Measurements from ENCODE around the gene SURF1.

DNA sequence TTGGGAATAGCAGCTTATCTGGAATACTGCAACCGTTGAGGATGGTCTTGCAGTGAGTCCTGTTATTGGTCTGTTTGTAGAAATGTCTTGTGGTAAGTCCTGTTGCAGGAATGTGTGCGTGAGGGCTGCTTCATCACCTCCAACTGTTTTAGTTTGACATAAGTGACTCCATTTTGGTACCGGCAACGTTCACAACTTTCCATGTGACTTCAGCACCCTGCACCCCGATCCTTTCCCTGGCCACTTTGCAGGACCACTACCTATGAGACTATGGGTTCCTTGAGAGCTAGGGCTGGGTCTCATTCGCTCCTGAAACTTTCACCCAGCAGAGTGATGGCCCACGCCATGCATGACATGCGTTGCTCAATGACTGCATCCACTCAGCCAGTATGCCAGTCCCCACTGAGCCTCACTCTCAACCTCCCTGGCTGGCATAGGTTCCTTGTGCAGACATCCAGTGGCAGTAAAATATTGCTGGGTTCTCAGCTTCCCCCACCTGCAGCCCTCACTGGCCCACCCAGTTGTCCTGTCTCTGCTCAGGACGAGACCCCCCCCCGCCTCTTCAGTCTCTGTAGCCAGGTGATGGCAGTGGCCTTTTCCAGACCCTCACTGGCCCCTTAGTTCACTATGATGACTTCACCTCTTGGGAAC, 28.3 kb downstream of the SURF1 start:
- TF ChIP-seq, protein P1, sequence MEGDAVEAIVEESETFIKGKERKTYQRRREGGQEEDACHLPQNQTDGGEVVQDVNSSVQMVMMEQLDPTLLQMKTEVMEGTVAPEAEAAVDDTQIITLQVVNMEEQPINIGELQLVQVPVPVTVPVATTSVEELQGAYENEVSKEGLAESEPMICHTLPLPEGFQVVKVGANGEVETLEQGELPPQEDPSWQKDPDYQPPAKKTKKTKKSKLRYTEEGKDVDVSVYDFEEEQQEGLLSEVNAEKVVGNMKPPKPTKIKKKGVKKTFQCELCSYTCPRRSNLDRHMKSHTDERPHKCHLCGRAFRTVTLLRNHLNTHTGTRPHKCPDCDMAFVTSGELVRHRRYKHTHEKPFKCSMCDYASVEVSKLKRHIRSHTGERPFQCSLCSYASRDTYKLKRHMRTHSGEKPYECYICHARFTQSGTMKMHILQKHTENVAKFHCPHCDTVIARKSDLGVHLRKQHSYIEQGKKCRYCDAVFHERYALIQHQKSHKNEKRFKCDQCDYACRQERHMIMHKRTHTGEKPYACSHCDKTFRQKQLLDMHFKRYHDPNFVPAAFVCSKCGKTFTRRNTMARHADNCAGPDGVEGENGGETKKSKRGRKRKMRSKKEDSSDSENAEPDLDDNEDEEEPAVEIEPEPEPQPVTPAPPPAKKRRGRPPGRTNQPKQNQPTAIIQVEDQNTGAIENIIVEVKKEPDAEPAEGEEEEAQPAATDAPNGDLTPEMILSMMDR (IDR thresholded peaks at IDR 0.05): no peak
- no peak for TF ChIP-seq POLR2A (IDR thresholded peaks at IDR 0.05)
